ENCODE results near the gene DUSP19. TPM values are rescaled to one million over a fixed set of nuclear protein-coding genes. Genes with fewer than 3 reads are reported as not detected.

The DUSP19 gene
- total and polyA plus RNA-seq, 2 of the 8 experiments (the other 6 are each of a cell fraction or from before 2014, with no cell fraction given): 0.73 to 2.3 TPM

- peaks cover 27 to 100% of the 10 kb centered on the region in 2 experiments for H3K79me2 ChIP-seq (ENCODE audit: control insufficient read depth in 1 of 2, insufficient read depth in 2 of 2, low read length in 2 of 2)
- no peak overlapping the region for H2BK5ac ChIP-seq (ENCODE audit: low read depth, low read length)
- H4K5ac ChIP-seq (ENCODE audit: insufficient read length, low read depth, low read length): no peak overlapping the region
- no peak overlapping the region for H3K4ac ChIP-seq (replicated peaks; ENCODE audit: insufficient read length, low read depth, low read length)
- H2AK5ac ChIP-seq (ENCODE audit: low read depth, low read length): no peak overlapping the region
- H3K4me1 ChIP-seq (replicated peaks in 1 of 4; ENCODE audit: control insufficient read depth in 3 of 4, insufficient read depth in 4 of 4, low read length in 3 of 4): peaks cover 0 to 2% (median 0%) of the 10 kb centered on the region in 4 experiments; a peak in 1 of 7 replicates
- no peak overlapping the region for H3K56ac ChIP-seq (replicated peaks; ENCODE audit: insufficient read length, low read depth, low read length)
- H2BK12ac ChIP-seq (ENCODE audit: low read depth, low read length): no peak overlapping the region
- H4K91ac ChIP-seq (replicated peaks; ENCODE audit: insufficient read length, low read length): no peak overlapping the region
- H2BK120ac ChIP-seq (replicated peaks; ENCODE audit: low read depth, low read length): no peak overlapping the region
- H4K20me1 ChIP-seq (replicated peaks in 1 of 2; ENCODE audit: control insufficient read depth in 1 of 2, insufficient read depth in 2 of 2, low read length in 2 of 2): peaks cover 9 to 14% of the 10 kb centered on the region in 2 experiments
- CTCF ChIA-PET (ENCODE audit: partially characterized antibody): interaction anchor here (0.7 to 1.2 kb wide), 3 partner anchors 12 to 54 kb away, joined by 3 to 4 read pairs (median 3); no protein-coding TSS in a partner anchor
- no peaks in the 10 kb centered on the region for H3K36me3 ChIP-seq (ENCODE audit: control insufficient read depth in 2 of 4, insufficient read depth in 4 of 4, low read length in 3 of 4)
- no peak overlapping the region for H3K9ac ChIP-seq (replicated peaks in 1 of 4; ENCODE audit: extremely low read depth in 1 of 4, low read depth in 3 of 4, low read length in 3 of 4)
- 89% methylated on average over 2 of the region's 2 CpGs; no CpG with 5 or more reads in 1 of the 2 experiments for WGBS, 2 experiments (ENCODE audit: extremely low coverage in 1 of 2, insufficient coverage in 1 of 2, insufficient read length in 1 of 2, insufficient replicate concordance in 2 of 2, low coverage in 1 of 2, low lambda C conversion rate in 2 of 2, missing lambda C conversion rate in 1 of 2)
- H2BK15ac ChIP-seq (ENCODE audit: low read length): no peak overlapping the region
- H3K4me3 ChIP-seq (ENCODE audit: extremely low read depth in 1 of 4, insufficient read depth in 2 of 4, low read depth in 3 of 4, low read length in 4 of 4): no peak overlapping the region
- H3K14ac ChIP-seq (ENCODE audit: insufficient read length): no peak overlapping the region
- H3K4me2 ChIP-seq (ENCODE audit: insufficient read depth in 1 of 2, low read depth in 2 of 2, low read length in 2 of 2): no peak overlapping the region
- H3K18ac ChIP-seq (ENCODE audit: extremely low read depth, low read length): no peak overlapping the region
- no peaks in the 10 kb centered on the region for H3K79me1 ChIP-seq (ENCODE audit: low read depth, low read length)
- no peak for DNase-seq (ENCODE audit: low read depth in 1 of 2, low spot score in 2 of 2)
- H4K8ac ChIP-seq (ENCODE audit: extremely low read depth, insufficient read depth, low read length): no peak overlapping the region
- H3K9me3 ChIP-seq (ENCODE audit: insufficient read depth in 2 of 2, low read depth in 1 of 2, low read length in 1 of 2): no peaks in the 10 kb centered on the region
- H3K27me3 ChIP-seq (replicated peaks in 1 of 4; ENCODE audit: control insufficient read depth in 3 of 4, extremely low read depth in 1 of 4, insufficient read depth in 3 of 4, low read length in 3 of 4): no peaks in the 10 kb centered on the region
- H3K23ac ChIP-seq (ENCODE audit: insufficient read length): no peak overlapping the region
- H3K27ac ChIP-seq (ENCODE audit: low read depth, low read length): no peak overlapping the region
- TF ChIP-seq HDAC2 (IDR thresholded peaks at IDR 0.05; ENCODE audit: borderline replicate concordance in 1 of 2, low read depth in 2 of 2, low read length in 2 of 2): no peak
- TF ChIP-seq FOSL1 (IDR thresholded peaks at IDR 0.05; ENCODE audit: insufficient read depth, low read depth, low read length): no peak
- no peak for TF ChIP-seq NANOG (IDR thresholded peaks at IDR 0.05; ENCODE audit: insufficient read depth, low read depth, low read length, poor library complexity, severe bottlenecking)
- no peak for TF ChIP-seq SP2 (IDR thresholded peaks at IDR 0.05; ENCODE audit: low read length)
- TF ChIP-seq KDM5A (IDR thresholded peaks at IDR 0.05; ENCODE audit: low read length): no peak
- no peak overlapping the region for H2AFZ ChIP-seq (ENCODE audit: low read length)
- POLR2A ChIA-PET (ENCODE audit: partially characterized antibody): interaction anchor here (0.7 to 1.2 kb wide), 2 partner anchors 8 to 16 kb away, joined by 3 to 4 read pairs; no protein-coding TSS in a partner anchor
- FAIRE-seq: no peak
- H3K23me2 ChIP-seq (ENCODE audit: low read depth, low read length): no peaks in the 10 kb centered on the region
- H2BK20ac ChIP-seq (ENCODE audit: low read length): no peak overlapping the region
These were observed 49.3 kb upstream of the DUSP19 start for GRCh38 chr2:183029219-183029618.
